K562 (cell line): ENCODE data around the gene BCL6B. TPM values are rescaled to one million over a fixed set of nuclear protein-coding genes. Genes with fewer than 3 reads are reported as not detected.

Source experiments
- ATAC-seq: fragments of 200-7000 bp; cut with Tn5 transposase; 3 replicates; pipeline ENCODE4 v1.9.1; 2020; ENCODE audit warnings: moderate library complexity
- BruUV-seq: library from RNA; stranded (reverse); fragments of 400-500 nt; replicated peaks from 2 replicates; lab custom pipeline; 2021; lab: Mats Ljungman, UMichigan
- CTCF ChIA-PET: fragments of 300-600 bp; formaldehyde crosslinking; extraction: SDS; loops from one replicate; lab custom pipeline; 2021; ENCODE audit warnings: low intra/inter-chr PET ratio; lab: Yijun Ruan, JAX
- POLR2A ChIA-PET: fragments of 300-600, 350-650 bp; sonication (Branson Sonifier 250); formaldehyde crosslinking; extraction: SDS; loops from one replicate; lab custom pipeline; 2021; ENCODE audit warnings: antibody characterized with exemption, inconsistent platforms; lab: Yijun Ruan, JAX
- DNase-seq, 4 experiments: peaks; one replicate each; pipeline versions ENCODE4 v3.0.0 to v3.0.0-alpha.2; 2011 to 2018; ENCODE audit warnings: low spot score in 3 of 4, mixed read lengths in 3 of 4; ENCODE audit errors: extremely low read depth in 1 of 4
- FAIRE-seq: peaks from 2 replicates; lab custom pipeline; 2011; peaks lifted over from hg19 to GRCh38; lab: Jason Lieb, UNC
- H2AFZ ChIP-seq: 2 replicates; pipeline ENCODE4 v1.6.0; 2011; ENCODE audit warnings: low read depth, low read length, control low read depth, inconsistent platforms
- H3K27ac ChIP-seq: fragments of 200-600 bp; 3 replicates; pipeline ENCODE4 v1.8.0; 2011; ENCODE audit warnings: low read depth, mild to moderate bottlenecking, control low read depth, inconsistent platforms, low read length, moderate library complexity, mixed read lengths; ENCODE audit errors: extremely low read depth
- H3K27me3 ChIP-seq, 2 experiments: fragments of 300-600 bp in 1 of 2; 2 replicates in 1 of 2; 3 replicates in 1 of 2; pipeline versions ENCODE4 v1.6.0 to v1.8.0; 2011; ENCODE audit warnings: inconsistent platforms in 2 of 2, low read length in 2 of 2, mild to moderate bottlenecking in 1 of 2, mixed read lengths in 1 of 2, moderate library complexity in 1 of 2; ENCODE audit not compliant: control insufficient read depth in 2 of 2, insufficient read depth in 2 of 2
- H3K36me3 ChIP-seq: fragments of 300-600 bp; 3 replicates; pipeline ENCODE4 v1.8.0; 2011; ENCODE audit warnings: mild to moderate bottlenecking, low read length, inconsistent platforms; ENCODE audit not compliant: control insufficient read depth, insufficient read depth
- H3K4me1 ChIP-seq, 2 experiments: fragments of 200-600 bp in 1 of 2; replicated peaks in 1 of 2; 2 replicates in 1 of 2; 3 replicates in 1 of 2; pipeline versions ENCODE4 v1.5.1 to v1.8.0; 2011; ENCODE audit warnings: inconsistent platforms in 2 of 2, low read length in 2 of 2, mild to moderate bottlenecking in 1 of 2, mixed read lengths in 1 of 2, moderate library complexity in 1 of 2; ENCODE audit not compliant: control insufficient read depth in 2 of 2, insufficient read depth in 2 of 2
- H3K4me2 ChIP-seq: 2 replicates; pipeline ENCODE4 v1.6.1; 2011; ENCODE audit warnings: low read length, control low read depth, inconsistent platforms, mixed read lengths; ENCODE audit not compliant: insufficient read depth
- H3K4me3 ChIP-seq: fragments of 200-600 bp; sonication (generic), shearing (Covaris generic); 2 replicates; pipeline ENCODE4 v1.5.1; 2016; ENCODE audit warnings: control low read depth, inconsistent platforms
- H3K79me2 ChIP-seq: fragments of 200-600 bp; 3 replicates; pipeline ENCODE4 v1.8.0; 2011; ENCODE audit warnings: low read length, inconsistent platforms; ENCODE audit not compliant: control insufficient read depth, insufficient read depth
- H3K9ac ChIP-seq, 2 experiments: 2 replicates each; pipeline versions ENCODE4 v1.6.0 to v1.6.1; 2011; ENCODE audit warnings: low read depth in 2 of 2, low read length in 2 of 2, control low read depth in 1 of 2, inconsistent platforms in 1 of 2, mild to moderate bottlenecking in 1 of 2, mixed read lengths in 1 of 2; ENCODE audit not compliant: insufficient read depth in 1 of 2
- H3K9me1 ChIP-seq: one replicate; pipeline ENCODE4 v1.6.0; 2011; ENCODE audit warnings: inconsistent platforms, mild to moderate bottlenecking, low read length, moderate library complexity; ENCODE audit not compliant: control insufficient read depth, insufficient read depth
- H3K9me3 ChIP-seq: replicated peaks from 2 replicates; pipeline ENCODE4 v1.5.1; 2011; ENCODE audit warnings: low read depth, low read length, inconsistent platforms; ENCODE audit not compliant: control insufficient read depth, insufficient read depth
- H4K20me1 ChIP-seq: replicated peaks from 2 replicates; pipeline ENCODE4 v1.6.1; 2011; ENCODE audit warnings: low read length, inconsistent platforms, mixed read lengths; ENCODE audit not compliant: control insufficient read depth, insufficient read depth
- ADNP ChIP-seq: fragments of 200-800 bp; sonication (Bioruptor generic); IDR thresholded peaks from 2 replicates; pipeline ENCODE4 v1.6.1; 2016; ENCODE audit warnings: missing genetic modification characterization, missing compliant biosample characterization
- BACH1 ChIP-seq: fragments of 200-800 bp; sonication (Bioruptor generic); IDR thresholded peaks from 2 replicates; pipeline ENCODE4 v1.6.1; 2016; ENCODE audit warnings: missing genetic modification characterization, missing compliant biosample characterization
- KDM1A ChIP-seq, 2 experiments: fragments of 450-650 bp; IDR thresholded peaks; 2 replicates each; pipeline ENCODE4 v1.6.1; 2016; ENCODE audit warnings: mild to moderate bottlenecking in 2 of 2
- SREBF2 ChIP-seq: sonication (generic); formaldehyde crosslinking; IDR thresholded peaks from 2 replicates; pipeline ENCODE4 v1.4.0; 2020; ENCODE audit warnings: mild to moderate bottlenecking, missing genetic modification reagents
- TOE1 ChIP-seq, 2 experiments: fragments of 450-650 bp in 1 of 2; sonication (generic) in 1 of 2; formaldehyde crosslinking in 1 of 2; IDR thresholded peaks; 2 replicates each; pipeline versions ENCODE4 v1.7.1 to v1.8.0; 2016 to 2022; ENCODE audit warnings: borderline replicate concordance in 2 of 2, mild to moderate bottlenecking in 2 of 2, antibody characterized with exemption in 1 of 2, inconsistent platforms in 1 of 2, low read depth in 1 of 2, missing genetic modification reagents in 1 of 2, moderate library complexity in 1 of 2
- TSC22D4 ChIP-seq: fragments of 450-650 bp; IDR thresholded peaks from 2 replicates; pipeline ENCODE4 v1.6.1; 2016; ENCODE audit warnings: missing genetic modification characterization, missing biosample characterization, control low read depth
- ZKSCAN1 ChIP-seq: fragments of 150-350 bp; IDR thresholded peaks from 2 replicates; pipeline ENCODE4 v1.6.1; 2016; ENCODE audit warnings: low read depth, low read length
- ZNF780A ChIP-seq: fragments of 250-450 bp; sonication (Bioruptor Pico); IDR thresholded peaks from 2 replicates; pipeline ENCODE4 v1.5.0; 2021; ENCODE audit warnings: mild to moderate bottlenecking
- whole genome bisulfite sequencing: fragments of 100-300 bp; shearing (Covaris generic); methylation state at CpG from one replicate; pipeline ENCODE4 v1.1.6; 2016; ENCODE audit warnings: low coverage, mixed read lengths; ENCODE audit not compliant: insufficient coverage; ENCODE audit errors: missing lambda C conversion rate; 5-methylcytosine and 5-hydroxymethylcytosine counted together
- in situ Hi-C: fragments of 300-500 bp; cut with MboI; formaldehyde crosslinking; loops from 4 replicates; pipeline ENCODE4 v1.15.0; 2018; ENCODE audit warnings: inconsistent platforms, mixed read lengths
- intact Hi-C: fragments of 100-400 bp; cut with micrococcal nuclease; formaldehyde crosslinking; loops from 2 replicates; pipeline ENCODE4 v1.14.2; 2022
- polyA plus RNA-seq, 8 experiments: library from polyadenylated mRNA; depleted of rRNA in 4 of 8; stranded (reverse) in 5 of 8; unstranded in 3 of 8; fragments of >200 nt; fragmentation: Nextera tagmentation in 2 of 8; fragmentation: Illumina TruSeq in 1 of 8; extraction: Ambion mirVana in 2 of 8; extraction: Trizol in 1 of 8; gene quantifications; 2 replicates each; pipeline versions ENCODE4 v1.2.1 to v1.2.3, GENCODE V29; 2011 to 2014; ENCODE audit warnings: inconsistent platforms in 1 of 8, missing spikeins in 1 of 8
- total RNA-seq, 7 experiments: library from RNA; depleted of rRNA in 6 of 7; stranded (reverse); fragments of >200 nt in 6 of 7; fragmentation: Illumina TruSeq in 2 of 7; extraction: Trizol in 2 of 7; gene quantifications; 2 replicates each; pipeline versions ENCODE4 v1.2.1 to v1.2.3, GENCODE V29; 2011 to 2021; ENCODE audit warnings: low replicate concordance in 1 of 7
- TF ChIP-seq, protein P1 (sequence below): sonication (generic); formaldehyde crosslinking; IDR thresholded peaks from 2 replicates; pipeline ENCODE4 v1.8.1; 2023; ENCODE audit warnings: mild to moderate bottlenecking, missing genetic modification reagents
- TF ChIP-seq, protein P2 (sequence below): sonication (generic); formaldehyde crosslinking; IDR thresholded peaks from 2 replicates; pipeline ENCODE4 v1.8.1; 2023; ENCODE audit warnings: missing genetic modification reagents, mild to moderate bottlenecking, borderline replicate concordance
- TF ChIP-seq, protein P3 (sequence below): fragments of 250-450 bp; sonication (Bioruptor Pico); IDR thresholded peaks from 2 replicates; pipeline ENCODE4 v1.5.0; 2021
- TF ChIP-seq, protein P4 (sequence below): fragments of 450-650 bp; IDR thresholded peaks from 2 replicates; pipeline ENCODE4 v1.6.1; 2016; ENCODE audit warnings: mild to moderate bottlenecking

BCL6B gene
- total and polyA plus RNA-seq, 9 of the 15 experiments (the other 6 are each of a cell fraction or from before 2014, with no cell fraction given), result 0.89 to 5.0 (median 3.6) TPM

DNA sequence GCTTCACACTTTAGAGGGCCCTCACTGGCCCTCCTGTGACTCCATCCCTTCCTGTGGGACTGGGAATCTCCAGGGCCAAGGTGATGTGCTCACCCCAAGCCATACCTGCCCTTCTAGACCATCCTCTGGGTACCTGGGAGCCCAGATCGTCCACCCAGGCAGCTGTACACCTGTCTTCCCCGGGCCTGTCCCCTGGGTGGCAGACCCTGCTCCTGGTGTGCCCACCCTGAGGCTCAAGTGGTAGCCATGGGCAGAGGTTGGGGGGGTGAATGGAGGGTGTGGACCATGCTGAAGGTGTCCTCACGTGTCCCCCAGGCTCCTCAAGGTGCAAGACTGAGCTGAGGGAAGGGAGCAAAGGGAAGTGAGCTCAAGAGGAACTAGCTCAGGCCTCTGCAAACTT is 47.9 kb downstream of the BCL6B start:
- CTCF ChIA-PET, result no interaction called here
- peaks cover 0 to 39% of the 10 kb centered on the region in 2 experiments; a peak in 4 of 5 replicates for H3K27me3 ChIP-seq
- TF ChIP-seq, protein P1, sequence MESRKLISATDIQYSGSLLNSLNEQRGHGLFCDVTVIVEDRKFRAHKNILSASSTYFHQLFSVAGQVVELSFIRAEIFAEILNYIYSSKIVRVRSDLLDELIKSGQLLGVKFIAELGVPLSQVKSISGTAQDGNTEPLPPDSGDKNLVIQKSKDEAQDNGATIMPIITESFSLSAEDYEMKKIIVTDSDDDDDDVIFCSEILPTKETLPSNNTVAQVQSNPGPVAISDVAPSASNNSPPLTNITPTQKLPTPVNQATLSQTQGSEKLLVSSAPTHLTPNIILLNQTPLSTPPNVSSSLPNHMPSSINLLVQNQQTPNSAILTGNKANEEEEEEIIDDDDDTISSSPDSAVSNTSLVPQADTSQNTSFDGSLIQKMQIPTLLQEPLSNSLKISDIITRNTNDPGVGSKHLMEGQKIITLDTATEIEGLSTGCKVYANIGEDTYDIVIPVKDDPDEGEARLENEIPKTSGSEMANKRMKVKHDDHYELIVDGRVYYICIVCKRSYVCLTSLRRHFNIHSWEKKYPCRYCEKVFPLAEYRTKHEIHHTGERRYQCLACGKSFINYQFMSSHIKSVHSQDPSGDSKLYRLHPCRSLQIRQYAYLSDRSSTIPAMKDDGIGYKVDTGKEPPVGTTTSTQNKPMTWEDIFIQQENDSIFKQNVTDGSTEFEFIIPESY (CRISPR knock-in tag), result no peak
- TF ChIP-seq ZNF780A (CRISPR knock-in tag), result no peak
- TF ChIP-seq, protein P2, sequence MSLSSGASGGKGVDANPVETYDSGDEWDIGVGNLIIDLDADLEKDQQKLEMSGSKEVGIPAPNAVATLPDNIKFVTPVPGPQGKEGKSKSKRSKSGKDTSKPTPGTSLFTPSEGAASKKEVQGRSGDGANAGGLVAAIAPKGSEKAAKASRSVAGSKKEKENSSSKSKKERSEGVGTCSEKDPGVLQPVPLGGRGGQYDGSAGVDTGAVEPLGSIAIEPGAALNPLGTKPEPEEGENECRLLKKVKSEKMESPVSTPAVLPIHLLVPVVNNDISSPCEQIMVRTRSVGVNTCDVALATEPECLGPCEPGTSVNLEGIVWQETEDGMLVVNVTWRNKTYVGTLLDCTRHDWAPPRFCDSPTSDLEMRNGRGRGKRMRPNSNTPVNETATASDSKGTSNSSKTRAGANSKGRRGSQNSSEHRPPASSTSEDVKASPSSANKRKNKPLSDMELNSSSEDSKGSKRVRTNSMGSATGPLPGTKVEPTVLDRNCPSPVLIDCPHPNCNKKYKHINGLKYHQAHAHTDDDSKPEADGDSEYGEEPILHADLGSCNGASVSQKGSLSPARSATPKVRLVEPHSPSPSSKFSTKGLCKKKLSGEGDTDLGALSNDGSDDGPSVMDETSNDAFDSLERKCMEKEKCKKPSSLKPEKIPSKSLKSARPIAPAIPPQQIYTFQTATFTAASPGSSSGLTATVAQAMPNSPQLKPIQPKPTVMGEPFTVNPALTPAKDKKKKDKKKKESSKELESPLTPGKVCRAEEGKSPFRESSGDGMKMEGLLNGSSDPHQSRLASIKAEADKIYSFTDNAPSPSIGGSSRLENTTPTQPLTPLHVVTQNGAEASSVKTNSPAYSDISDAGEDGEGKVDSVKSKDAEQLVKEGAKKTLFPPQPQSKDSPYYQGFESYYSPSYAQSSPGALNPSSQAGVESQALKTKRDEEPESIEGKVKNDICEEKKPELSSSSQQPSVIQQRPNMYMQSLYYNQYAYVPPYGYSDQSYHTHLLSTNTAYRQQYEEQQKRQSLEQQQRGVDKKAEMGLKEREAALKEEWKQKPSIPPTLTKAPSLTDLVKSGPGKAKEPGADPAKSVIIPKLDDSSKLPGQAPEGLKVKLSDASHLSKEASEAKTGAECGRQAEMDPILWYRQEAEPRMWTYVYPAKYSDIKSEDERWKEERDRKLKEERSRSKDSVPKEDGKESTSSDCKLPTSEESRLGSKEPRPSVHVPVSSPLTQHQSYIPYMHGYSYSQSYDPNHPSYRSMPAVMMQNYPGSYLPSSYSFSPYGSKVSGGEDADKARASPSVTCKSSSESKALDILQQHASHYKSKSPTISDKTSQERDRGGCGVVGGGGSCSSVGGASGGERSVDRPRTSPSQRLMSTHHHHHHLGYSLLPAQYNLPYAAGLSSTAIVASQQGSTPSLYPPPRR (CRISPR knock-in tag), result no peak
- no peak for TF ChIP-seq TSC22D4 (tag)
- no peak for TF ChIP-seq KDM1A (IDR thresholded peaks at IDR 0.05)
- TF ChIP-seq ZKSCAN1, result no peak
- TF ChIP-seq, protein P3, sequence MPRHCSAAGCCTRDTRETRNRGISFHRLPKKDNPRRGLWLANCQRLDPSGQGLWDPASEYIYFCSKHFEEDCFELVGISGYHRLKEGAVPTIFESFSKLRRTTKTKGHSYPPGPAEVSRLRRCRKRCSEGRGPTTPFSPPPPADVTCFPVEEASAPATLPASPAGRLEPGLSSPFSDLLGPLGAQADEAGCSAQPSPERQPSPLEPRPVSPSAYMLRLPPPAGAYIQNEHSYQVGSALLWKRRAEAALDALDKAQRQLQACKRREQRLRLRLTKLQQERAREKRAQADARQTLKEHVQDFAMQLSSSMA, result no peak
- no peak for TF ChIP-seq BACH1
- no peak for TF ChIP-seq ADNP (tag)
- TF ChIP-seq TOE1 (IDR thresholded peaks at IDR 0.05; ENCODE audit: borderline replicate concordance), result no peak
- TF ChIP-seq TOE1 (CRISPR knock-in tag; IDR thresholded peaks at IDR 0.05; ENCODE audit: borderline replicate concordance, low read depth), result no peak
- no peak for TF ChIP-seq SREBF2 (CRISPR knock-in tag)
- TF ChIP-seq, protein P4, sequence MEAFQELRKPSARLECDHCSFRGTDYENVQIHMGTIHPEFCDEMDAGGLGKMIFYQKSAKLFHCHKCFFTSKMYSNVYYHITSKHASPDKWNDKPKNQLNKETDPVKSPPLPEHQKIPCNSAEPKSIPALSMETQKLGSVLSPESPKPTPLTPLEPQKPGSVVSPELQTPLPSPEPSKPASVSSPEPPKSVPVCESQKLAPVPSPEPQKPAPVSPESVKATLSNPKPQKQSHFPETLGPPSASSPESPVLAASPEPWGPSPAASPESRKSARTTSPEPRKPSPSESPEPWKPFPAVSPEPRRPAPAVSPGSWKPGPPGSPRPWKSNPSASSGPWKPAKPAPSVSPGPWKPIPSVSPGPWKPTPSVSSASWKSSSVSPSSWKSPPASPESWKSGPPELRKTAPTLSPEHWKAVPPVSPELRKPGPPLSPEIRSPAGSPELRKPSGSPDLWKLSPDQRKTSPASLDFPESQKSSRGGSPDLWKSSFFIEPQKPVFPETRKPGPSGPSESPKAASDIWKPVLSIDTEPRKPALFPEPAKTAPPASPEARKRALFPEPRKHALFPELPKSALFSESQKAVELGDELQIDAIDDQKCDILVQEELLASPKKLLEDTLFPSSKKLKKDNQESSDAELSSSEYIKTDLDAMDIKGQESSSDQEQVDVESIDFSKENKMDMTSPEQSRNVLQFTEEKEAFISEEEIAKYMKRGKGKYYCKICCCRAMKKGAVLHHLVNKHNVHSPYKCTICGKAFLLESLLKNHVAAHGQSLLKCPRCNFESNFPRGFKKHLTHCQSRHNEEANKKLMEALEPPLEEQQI, result no peak

More for the DNA sequence above, 47.9 kb downstream of the BCL6B start:
- no peaks in the 10 kb centered on the region for H3K9me1 ChIP-seq
- H2AFZ ChIP-seq, result no peak overlapping the region
- no TSS peak for BruUV-seq
- no peak overlapping the region for H3K27ac ChIP-seq
- in situ Hi-C loops (no loop called here), intact Hi-C loops (no loop called here)
- H3K4me3 ChIP-seq, result no peak overlapping the region
- WGBS, result 0% methylated on average over 2 of the region's 3 CpGs
- DNase-seq (no peak), FAIRE-seq (no peak), ATAC-seq (no peak)
- H3K9ac ChIP-seq, result no peak overlapping the region
- no peaks in the 10 kb centered on the region for H3K9me3 ChIP-seq
- H3K4me1 ChIP-seq, result no peaks in the 10 kb centered on the region
- no peaks in the 10 kb centered on the region for H3K36me3 ChIP-seq
- H3K79me2 ChIP-seq, result no peaks in the 10 kb centered on the region
- no peaks in the 10 kb centered on the region for H4K20me1 ChIP-seq
- POLR2A ChIA-PET, result no interaction called here
- H3K4me2 ChIP-seq, result no peak overlapping the region
